ENCODE data around the gene BBLN. TPM values are rescaled to one million over a fixed set of nuclear protein-coding genes. Genes with fewer than 3 reads are reported as not detected.

Gene BBLN
- total and polyA plus RNA-seq, 2 of the 4 experiments (the other 2 are of a cell fraction): 25.1 to 103 TPM

GRCh38 chr9:128121466-128121810 is 38.6 kb upstream of the BBLN start:
- Histone ChIP-seq H3K4me3 (ENCODE audit: insufficient read depth, low read depth, low read length) (no peak overlapping the region), H3K18ac (ENCODE audit: low read depth, low read length) (no peak overlapping the region), H3K4me2 (ENCODE audit: low read depth, low read length) (no peak overlapping the region), H4K20me1 (ENCODE audit: insufficient read depth, low read length) (peaks cover 17% of the 10 kb centered on the region; the same call in 1 of the 2 replicates), H3K9me3 (ENCODE audit: control insufficient read depth, insufficient read depth, low read length) (no peaks in the 10 kb centered on the region), H3K36me3 (ENCODE audit: control insufficient read depth, insufficient read depth, low read length) (peaks cover 24% of the 10 kb centered on the region), H3K14ac (replicated peaks; ENCODE audit: low read depth, low read length) (no peak overlapping the region), H2AK9ac (replicated peaks; ENCODE audit: low read depth, low read length, poor library complexity) (no peak overlapping the region), H4K91ac (ENCODE audit: insufficient read depth, low read depth, low read length) (no peak overlapping the region), H3K27ac (ENCODE audit: insufficient read depth, low read length) (no peak overlapping the region), H3K4me1 (ENCODE audit: control insufficient read depth, insufficient read depth, low read length) (peaks cover 6% of the 10 kb centered on the region; the same call in 1 of the 2 replicates), H2BK20ac (ENCODE audit: low read depth, low read length) (no peak overlapping the region), H4K8ac (ENCODE audit: low read depth in 2 of 2, low read length in 2 of 2) (no peak overlapping the region), H2AK5ac (ENCODE audit: low read depth, low read length) (no peak overlapping the region), H2AFZ (replicated peaks; ENCODE audit: low read length, poor library complexity) (no peak overlapping the region), H3K27me3 (ENCODE audit: control insufficient read depth, insufficient read depth, low read length) (no peaks in the 10 kb centered on the region), H3K9me1 (ENCODE audit: insufficient read depth, low read length) (peaks cover 4% of the 10 kb centered on the region), H3K4ac (ENCODE audit: low read depth, low read length) (no peak overlapping the region), H3K79me1 (ENCODE audit: low read depth in 1 of 2, low read length in 2 of 2) (peaks cover 3 to 20% of the 10 kb centered on the region in 2 experiments; a peak in 3 of 4 replicates), H2BK15ac (ENCODE audit: low read depth, low read length) (no peak overlapping the region), H3K56ac (ENCODE audit: extremely low read depth, insufficient read depth, low read length) (no peak overlapping the region), H2BK5ac (ENCODE audit: low read depth, low read length, poor library complexity, severe bottlenecking) (no peak overlapping the region), H3K23ac (ENCODE audit: low read depth, low read length) (no peak overlapping the region), H2BK120ac (ENCODE audit: low read depth, low read length) (no peak overlapping the region), H4K5ac (ENCODE audit: low read depth, low read length) (no peak overlapping the region), H3K9ac (ENCODE audit: low read depth, low read length) (no peak overlapping the region)
- no peak for ATAC-seq (ENCODE audit: low read depth)
- TF ChIP-seq MAZ (IDR thresholded peaks at IDR 0.05; ENCODE audit: borderline replicate concordance, low read depth, low read length): no peak
- no peak for TF ChIP-seq CTCF (conservative IDR thresholded peaks at IDR 0.05; ENCODE audit: low read depth, low read length)
- TF ChIP-seq MXI1 (IDR thresholded peaks at IDR 0.05; ENCODE audit: borderline replicate concordance, low read depth, low read length): no peak
- no peak for TF ChIP-seq SMC3 (IDR thresholded peaks at IDR 0.05; ENCODE audit: low read depth, low read length)
- no peak for TF ChIP-seq BHLHE40 (IDR thresholded peaks at IDR 0.05; ENCODE audit: low read depth, low read length)
- no peak for TF ChIP-seq MAFK (IDR thresholded peaks at IDR 0.05; ENCODE audit: low read depth, low read length)
- no peak for TF ChIP-seq CEBPB (IDR thresholded peaks at IDR 0.05; ENCODE audit: low read depth, low read length)
- TF ChIP-seq NFE2L2 (IDR thresholded peaks at IDR 0.05; ENCODE audit: low read depth, low read length): no peak
- TF ChIP-seq RFX5 (IDR thresholded peaks at IDR 0.05; ENCODE audit: low read depth, low read length): no peak
- TF ChIP-seq CHD1 (IDR thresholded peaks at IDR 0.05; ENCODE audit: low read depth, low read length): no peak
- no peak for TF ChIP-seq RCOR1 (IDR thresholded peaks at IDR 0.05; ENCODE audit: insufficient replicate concordance, low read length)
- no peak for TF ChIP-seq ELK1 (IDR thresholded peaks at IDR 0.05; ENCODE audit: borderline replicate concordance, low read depth, low read length)
- TF ChIP-seq FOS (IDR thresholded peaks at IDR 0.05; ENCODE audit: low read depth, low read length): no peak
- TF ChIP-seq USF2 (IDR thresholded peaks at IDR 0.05; ENCODE audit: low read depth, low read length): no peak
- TF ChIP-seq RAD21 (IDR thresholded peaks at IDR 0.05; ENCODE audit: low read length): no peak
- no peak for TF ChIP-seq POLR2A (IDR thresholded peaks at IDR 0.05; ENCODE audit: low read depth, low read length)
- ChIA-PET POLR2A (ENCODE audit: unreplicated experiment) (no interaction called here), CTCF (no interaction called here)
- no peak for DNase-seq
- WGBS, 2 experiments (ENCODE audit: extremely low coverage in 2 of 2, insufficient read length in 1 of 2): 100% methylated on average over 2 of the region's 5 CpGs; no CpG with 5 or more reads in 1 of the 2 experiments
- dilution Hi-C loops (cut with HindIII; ENCODE audit: low sequenced_read_pairs, unreplicated experiment) (no loop called here), in situ Hi-C loops (cut with MboI; ENCODE audit: low sequenced_read_pairs) (no loop called here), intact Hi-C loops (cut with micrococcal nuclease) (no loop called here)
- no TSS peak for BruUV-seq (replicated peaks)
